ENCODE measurements around the gene SMIM15. TPM values are rescaled to one million over a fixed set of nuclear protein-coding genes. Genes with fewer than 3 reads are reported as not detected.
A peak's percentile ranks its signal among the peaks of the same experiment; 100 is the strongest.

The SMIM15 gene
- polyA plus RNA-seq, 1 donor from 2014 or later, result 28.3 TPM

DNA sequence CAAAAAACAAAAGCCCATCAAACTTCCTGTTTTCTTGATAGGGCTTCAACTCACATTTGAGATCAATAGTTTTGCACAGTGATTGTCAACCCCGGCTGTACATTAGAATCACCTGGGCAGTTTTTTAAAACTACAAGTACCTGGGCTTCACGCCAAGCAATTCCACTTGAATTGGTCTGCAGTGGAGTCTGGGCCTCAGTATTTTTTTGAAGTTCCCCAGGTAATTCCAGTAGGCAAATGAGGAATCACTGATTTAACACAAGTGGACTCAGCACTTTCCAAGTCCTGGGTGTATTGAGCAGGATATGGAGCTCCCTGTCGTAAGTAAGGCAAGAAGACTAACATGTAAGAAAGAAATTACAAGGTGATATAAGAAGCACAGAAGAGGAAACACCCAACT, 14.8 kb upstream of the SMIM15 start:
- Mint-ChIP-seq H3K9me3 (no peaks in the 10 kb centered on the region), H3K36me3 (no peaks in the 10 kb centered on the region), H3K27me3 (peaks cover 1% of the 10 kb centered on the region), H3K4me1 (peaks cover 6 to 20% (median 14%) of the 10 kb centered on the region in 3 donors), H3K4me3 (no peak overlapping the region), H3K27ac (no peak overlapping the region)

- Mint-ChIP-seq H3K4me1 (peaks cover 6 to 17% (median 11%) of the 10 kb centered on the region in 3 donors), H3K36me3 (no peaks in the 10 kb centered on the region), H3K27me3 (peaks cover 1% of the 10 kb centered on the region), H3K4me3 (no peak overlapping the region), H3K9me3 (no peaks in the 10 kb centered on the region), H3K27ac (no peak overlapping the region)
Measured at GRCh38 chr5:61176631-61177030, 14.4 kb upstream of the SMIM15 start.

- no peaks in the 10 kb centered on the region for H3K36me3 Mint-ChIP-seq
- H3K4me3 Mint-ChIP-seq, result no peak overlapping the region
- H3K27ac Mint-ChIP-seq, result no peak overlapping the region
- H3K27me3 Mint-ChIP-seq, result no peaks in the 10 kb centered on the region
- no peaks in the 10 kb centered on the region for H3K9me3 Mint-ChIP-seq
- H3K4me1 Mint-ChIP-seq, result no peaks in the 10 kb centered on the region
Measured at GRCh38 chr5:61171479-61171878, 9.2 kb upstream of the SMIM15 start.

GRCh38 chr5:61168951-61169350, 6.7 kb upstream of the SMIM15 start:
- Mint-ChIP-seq H3K4me1 (peaks cover 0 to 1% (median 0%) of the 10 kb centered on the region in 3 donors), H3K36me3 (no peaks in the 10 kb centered on the region), H3K27ac (no peak overlapping the region), H3K27me3 (no peaks in the 10 kb centered on the region), H3K4me3 (no peak overlapping the region), H3K9me3 (no peaks in the 10 kb centered on the region)

- Mint-ChIP-seq H3K9me3 (peaks cover 0 to 8% (median 0%) of the 10 kb centered on the region in 3 donors), H3K36me3 (no peaks in the 10 kb centered on the region), H3K27me3 (no peaks in the 10 kb centered on the region), H3K4me1 (peaks cover 5 to 9% (median 7%) of the 10 kb centered on the region in 3 donors), H3K4me3 (peak overlapping the region in 1 of 4 donors; percentile 71), H3K27ac (no peak overlapping the region)
Measured at GRCh38 chr5:61167382-61167781, 5.1 kb upstream of the SMIM15 start.

DNA sequence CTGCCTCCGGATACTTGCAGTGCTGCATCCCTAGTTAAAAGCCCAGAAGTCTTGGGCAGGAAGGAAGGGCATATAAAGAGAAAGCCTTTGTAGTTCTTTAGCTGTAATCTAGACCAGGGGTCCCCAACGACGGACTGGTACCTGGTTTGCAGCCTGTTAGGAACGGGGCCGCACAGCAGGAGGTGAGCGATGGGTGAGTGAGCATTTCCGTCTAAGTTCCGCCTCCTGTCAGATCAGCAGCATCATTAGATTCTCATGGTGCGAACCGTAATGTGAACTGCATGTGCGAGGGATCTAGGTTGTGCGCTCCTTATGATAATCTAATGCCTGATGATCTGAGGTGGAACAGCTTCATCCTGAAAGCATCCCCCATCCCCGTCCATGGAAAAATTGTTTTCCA, 1.6 kb upstream of the SMIM15 start:
- peak overlapping the region; percentile 13 to 99 (median 34) for H3K4me3 Mint-ChIP-seq
- peaks cover 13% of the 10 kb centered on the region for H3K36me3 Mint-ChIP-seq
- H3K27ac Mint-ChIP-seq, result peak overlapping the region in 2 of 3 donors; percentile 78 to 90
- peaks cover 22 to 32% (median 23%) of the 10 kb centered on the region in 3 donors for H3K4me1 Mint-ChIP-seq
- no peaks in the 10 kb centered on the region for H3K27me3 Mint-ChIP-seq
- peaks cover 0 to 8% (median 2%) of the 10 kb centered on the region in 3 donors for H3K9me3 Mint-ChIP-seq

GRCh38 chr5:61162832-61163567, 732 bp upstream of the SMIM15 start:
- H3K36me3 Mint-ChIP-seq, result peaks cover 16% of the 10 kb centered on the region
- peaks cover 0 to 8% (median 2%) of the 10 kb centered on the region in 3 donors for H3K9me3 Mint-ChIP-seq
- H3K27me3 Mint-ChIP-seq, result no peaks in the 10 kb centered on the region
- peak overlapping the region; percentile 90 to 99 (median 97) for H3K27ac Mint-ChIP-seq
- H3K4me3 Mint-ChIP-seq, result peak overlapping the region; percentile 92 to 99 (median 96)
- H3K4me1 Mint-ChIP-seq, result peaks cover 22 to 33% (median 23%) of the 10 kb centered on the region in 3 donors

- peaks cover 20% of the 10 kb centered on the region for H3K36me3 Mint-ChIP-seq
- H3K4me1 Mint-ChIP-seq, result peaks cover 22 to 33% (median 23%) of the 10 kb centered on the region in 3 donors
- H3K4me3 Mint-ChIP-seq, result peak overlapping the region in 3 of 4 donors; percentile 74 to 93 (median 78)
- H3K27ac Mint-ChIP-seq, result no peak overlapping the region
- peaks cover 0 to 10% (median 2%) of the 10 kb centered on the region in 3 donors for H3K9me3 Mint-ChIP-seq
- H3K27me3 Mint-ChIP-seq, result no peaks in the 10 kb centered on the region
Measured at GRCh38 chr5:61160497-61160896, 1.8 kb downstream of the SMIM15 start.

- Mint-ChIP-seq H3K27ac (peak overlapping the region in 1 of 3 donors; percentile 28), H3K36me3 (peaks cover 24% of the 10 kb centered on the region), H3K4me3 (peak overlapping the region in 1 of 4 donors; percentile 78), H3K9me3 (peaks cover 0 to 13% (median 2%) of the 10 kb centered on the region in 3 donors), H3K27me3 (no peaks in the 10 kb centered on the region), H3K4me1 (peaks cover 22 to 32% (median 23%) of the 10 kb centered on the region in 3 donors)
Measured at GRCh38 chr5:61159836-61160235, 2.4 kb downstream of the SMIM15 start.

GRCh38 chr5:61159070-61159469, 3.2 kb downstream of the SMIM15 start:
- Mint-ChIP-seq H3K27me3 (no peaks in the 10 kb centered on the region), H3K27ac (no peak overlapping the region), H3K4me3 (no peak overlapping the region), H3K4me1 (peaks cover 22 to 32% (median 23%) of the 10 kb centered on the region in 3 donors), H3K9me3 (peaks cover 0 to 13% (median 2%) of the 10 kb centered on the region in 3 donors), H3K36me3 (peaks cover 25% of the 10 kb centered on the region)

GRCh38 chr5:61151893-61152292, 10.4 kb downstream of the SMIM15 start:
- H3K4me3 Mint-ChIP-seq, result no peak overlapping the region
- peaks cover 0 to 1% (median 0%) of the 10 kb centered on the region in 3 donors for H3K4me1 Mint-ChIP-seq
- peaks cover 5 to 15% (median 9%) of the 10 kb centered on the region in 3 donors for H3K9me3 Mint-ChIP-seq
- no peaks in the 10 kb centered on the region for H3K27me3 Mint-ChIP-seq
- peak overlapping the region in 1 of 3 donors; percentile 26 for H3K27ac Mint-ChIP-seq
- H3K36me3 Mint-ChIP-seq, result peaks cover 11% of the 10 kb centered on the region

DNA sequence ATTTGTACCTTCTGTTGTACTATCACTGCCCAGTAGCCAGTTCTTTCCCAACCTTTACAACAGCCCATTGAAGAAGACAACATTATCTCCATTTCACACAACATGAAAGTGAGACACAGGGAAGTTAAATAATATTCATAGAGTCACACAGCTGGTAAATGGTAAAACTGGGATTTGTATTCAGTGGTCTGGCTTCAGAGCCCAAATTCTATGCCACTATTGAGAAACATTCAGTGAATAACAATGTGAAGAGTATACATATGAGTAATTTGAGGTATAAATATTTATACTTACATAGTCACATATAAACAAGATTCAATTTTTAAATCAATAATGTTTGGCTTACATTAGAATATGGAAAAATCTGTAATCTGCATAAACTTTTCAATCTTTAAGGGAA, 13.8 kb downstream of the SMIM15 start:
- Mint-ChIP-seq H3K27ac (no peak overlapping the region), H3K27me3 (no peaks in the 10 kb centered on the region), H3K9me3 (peaks cover 7 to 12% (median 7%) of the 10 kb centered on the region in 3 donors), H3K36me3 (peaks cover 6% of the 10 kb centered on the region), H3K4me3 (no peak overlapping the region), H3K4me1 (peaks cover 0 to 1% (median 0%) of the 10 kb centered on the region in 3 donors)

GRCh38 chr5:61142811-61143210, 19.5 kb downstream of the SMIM15 start:
- H3K9me3 Mint-ChIP-seq, result peaks cover 0 to 5% (median 4%) of the 10 kb centered on the region in 3 donors
- no peak overlapping the region for H3K27ac Mint-ChIP-seq
- H3K36me3 Mint-ChIP-seq, result peaks cover 6% of the 10 kb centered on the region
- no peak overlapping the region for H3K4me3 Mint-ChIP-seq
- H3K4me1 Mint-ChIP-seq, result no peaks in the 10 kb centered on the region
- H3K27me3 Mint-ChIP-seq, result no peaks in the 10 kb centered on the region

DNA sequence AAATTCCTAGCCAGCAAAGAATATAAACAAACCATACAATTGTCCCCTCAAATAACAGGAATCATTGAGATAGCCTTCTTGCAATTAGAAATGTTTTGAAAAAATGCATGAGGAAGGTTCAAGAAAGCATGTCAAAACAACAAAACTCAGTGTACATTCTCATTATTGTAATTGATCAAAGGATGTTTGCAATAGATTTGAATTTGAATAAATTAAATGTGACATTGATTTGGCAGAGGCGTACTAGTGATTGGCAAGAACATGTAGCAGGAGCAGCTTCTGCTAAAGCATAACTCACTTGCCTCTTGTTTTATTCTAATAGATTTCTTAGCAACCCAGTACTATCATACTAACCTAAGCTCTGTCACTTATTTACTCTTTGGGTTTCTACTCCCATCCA, 19.9 kb downstream of the SMIM15 start:
- Mint-ChIP-seq H3K27me3 (no peaks in the 10 kb centered on the region), H3K36me3 (peaks cover 6% of the 10 kb centered on the region), H3K27ac (no peak overlapping the region), H3K4me3 (no peak overlapping the region), H3K9me3 (peaks cover 0 to 4% (median 4%) of the 10 kb centered on the region in 3 donors), H3K4me1 (no peaks in the 10 kb centered on the region)

GRCh38 chr5:61141801-61142200, 20.5 kb downstream of the SMIM15 start:
- Mint-ChIP-seq H3K27me3 (no peaks in the 10 kb centered on the region), H3K27ac (no peak overlapping the region), H3K36me3 (peaks cover 6% of the 10 kb centered on the region), H3K4me1 (no peaks in the 10 kb centered on the region), H3K9me3 (peaks cover 0 to 3% (median 2%) of the 10 kb centered on the region in 3 donors), H3K4me3 (no peak overlapping the region)

- Mint-ChIP-seq H3K4me3 (no peak overlapping the region), H3K27me3 (no peaks in the 10 kb centered on the region)
Measured at GRCh38 chr5:61139931-61140330, 22.3 kb downstream of the SMIM15 start.

More at GRCh38 chr5:61139931-61140330, 22.3 kb downstream of the SMIM15 start:
- Mint-ChIP-seq H3K36me3 (peaks cover 1% of the 10 kb centered on the region), H3K9me3 (no peaks in the 10 kb centered on the region), H3K4me1 (no peaks in the 10 kb centered on the region), H3K27ac (no peak overlapping the region)

Measured in IgD-negative memory B cell (primary cell).